GM21526 (cell line): ENCODE results near the gene TEF.

ENCODE experiments used
- ATAC-seq: cut with Tn5 transposase; IDR thresholded peaks from one replicate; pipeline ENCODE4 v1.9.1; 2021; ENCODE audit warnings: moderate library complexity; ENCODE audit not compliant: unreplicated experiment, low FRiP score

The TEF gene

DNA sequence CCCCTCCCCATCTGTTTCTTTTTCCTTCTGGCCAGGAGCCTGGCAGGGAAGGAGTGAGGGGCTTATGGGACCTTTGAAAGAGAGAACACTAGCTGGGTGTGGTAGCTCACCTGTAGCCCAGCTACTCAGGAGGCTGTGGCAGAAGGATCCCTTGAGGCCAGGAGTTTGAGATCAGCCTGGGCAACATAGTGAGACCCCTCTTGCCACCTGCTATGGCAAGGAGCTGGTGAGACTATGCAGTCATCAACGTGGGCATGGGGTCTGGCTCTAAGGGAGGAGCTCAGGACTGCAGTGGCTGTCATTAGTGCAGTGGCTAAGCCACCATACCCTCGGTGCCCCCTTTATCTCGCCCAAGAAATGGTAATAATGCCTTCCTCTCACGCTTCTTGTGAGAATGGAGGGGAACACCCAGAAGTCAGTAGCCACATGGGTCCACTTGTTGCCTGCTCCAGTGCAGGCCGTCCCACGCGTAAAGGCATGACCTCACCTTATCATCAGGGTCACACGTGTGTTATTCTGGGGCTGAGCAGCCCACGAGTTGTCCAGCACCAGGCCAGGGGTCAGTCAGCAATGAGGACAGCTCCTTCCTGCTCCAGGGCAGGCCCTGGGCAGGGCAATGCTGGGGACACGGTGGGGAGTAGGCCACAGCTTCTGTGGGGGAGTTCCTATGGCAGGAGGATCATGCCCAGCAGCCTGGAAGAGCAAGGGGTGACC is 27.7 kb upstream of the TEF start:
- ATAC-seq: no peak

DNA sequence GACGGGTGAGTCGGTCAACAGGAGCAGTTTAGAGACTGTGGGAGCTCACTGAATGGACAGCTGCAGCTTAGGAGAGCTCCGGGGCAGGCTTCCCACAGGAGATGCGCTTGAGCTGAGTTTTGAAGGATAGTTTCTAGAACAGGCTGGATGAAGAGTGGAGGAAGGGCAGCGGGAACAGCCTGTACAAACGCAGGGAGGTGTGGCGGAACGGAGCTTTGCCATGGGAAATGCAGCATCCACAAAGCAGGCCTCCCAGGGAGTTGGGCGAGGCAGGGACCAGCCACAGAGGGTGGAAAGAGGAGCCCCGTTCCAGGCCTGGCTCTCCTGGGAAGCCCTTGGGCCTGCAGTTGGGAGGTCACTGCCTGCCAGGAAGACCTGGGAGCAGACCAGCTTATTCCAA is 26.8 kb upstream of the TEF start:
- no peak for ATAC-seq

DNA sequence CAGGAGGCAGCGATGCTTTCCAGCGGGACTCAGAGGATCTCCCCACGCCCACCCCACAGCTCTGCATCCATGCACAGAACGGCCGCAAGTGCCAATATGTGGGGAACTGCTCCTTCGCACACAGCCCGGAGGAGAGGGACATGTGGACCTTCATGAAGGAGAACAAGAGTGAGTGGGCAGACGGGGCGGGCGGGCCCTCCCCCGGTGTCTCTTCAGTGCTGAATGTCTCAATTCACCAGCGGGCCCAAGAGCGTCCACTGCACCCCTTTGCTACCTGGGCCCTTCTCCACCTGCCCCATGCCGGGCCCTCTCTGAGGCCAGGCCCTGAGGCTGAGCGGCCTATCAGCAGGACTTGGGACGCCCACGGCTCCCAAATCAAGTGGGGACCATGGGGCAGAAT is 25.8 kb upstream of the TEF start:
- no peak for ATAC-seq

DNA sequence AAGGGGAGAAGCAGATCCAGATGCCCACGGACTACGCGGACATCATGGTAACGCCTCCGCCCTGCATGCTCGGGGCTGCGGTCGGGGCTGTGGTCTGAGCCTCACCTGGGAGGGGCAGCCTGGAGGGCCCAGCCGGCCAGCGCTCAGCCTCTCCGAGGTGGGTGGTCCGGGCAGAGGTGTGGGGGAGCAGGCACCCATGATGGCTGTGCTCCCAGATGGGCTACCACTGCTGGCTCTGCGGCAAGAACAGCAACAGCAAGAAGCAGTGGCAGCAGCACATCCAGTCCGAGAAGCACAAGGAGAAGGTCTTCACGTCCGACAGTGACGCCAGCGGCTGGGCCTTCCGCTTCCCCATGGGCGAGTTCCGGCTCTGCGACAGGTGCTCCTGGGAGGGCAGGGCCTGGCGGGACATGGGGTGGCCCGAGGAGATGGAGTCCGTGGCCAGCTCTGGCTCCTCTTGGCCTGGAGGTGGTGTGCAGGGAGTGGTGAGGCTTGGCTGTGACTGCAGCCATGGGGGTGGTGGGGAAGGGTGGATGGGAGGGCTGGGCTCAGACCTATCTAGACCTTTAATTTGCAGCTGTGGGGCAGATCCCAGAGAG is 25.2 kb upstream of the TEF start:
- no peak for ATAC-seq

DNA sequence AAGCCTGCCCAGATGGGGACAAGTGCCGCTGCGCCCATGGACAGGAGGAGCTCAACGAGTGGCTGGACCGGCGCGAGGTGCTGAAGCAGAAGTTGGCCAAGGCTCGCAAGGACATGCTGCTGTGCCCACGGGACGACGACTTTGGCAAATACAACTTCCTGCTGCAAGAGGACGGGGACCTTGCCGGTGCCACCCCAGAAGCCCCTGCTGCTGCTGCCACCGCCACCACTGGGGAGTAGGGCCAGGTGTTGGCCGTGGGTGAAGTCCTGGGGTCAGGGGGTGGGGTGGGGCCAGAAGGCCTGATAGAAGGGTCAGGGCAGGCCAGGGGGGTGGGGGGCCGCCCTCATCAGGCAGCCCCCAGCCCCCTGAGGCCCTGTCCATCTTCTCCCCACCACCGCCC is 24.6 kb upstream of the TEF start:
- ATAC-seq: no peak

DNA sequence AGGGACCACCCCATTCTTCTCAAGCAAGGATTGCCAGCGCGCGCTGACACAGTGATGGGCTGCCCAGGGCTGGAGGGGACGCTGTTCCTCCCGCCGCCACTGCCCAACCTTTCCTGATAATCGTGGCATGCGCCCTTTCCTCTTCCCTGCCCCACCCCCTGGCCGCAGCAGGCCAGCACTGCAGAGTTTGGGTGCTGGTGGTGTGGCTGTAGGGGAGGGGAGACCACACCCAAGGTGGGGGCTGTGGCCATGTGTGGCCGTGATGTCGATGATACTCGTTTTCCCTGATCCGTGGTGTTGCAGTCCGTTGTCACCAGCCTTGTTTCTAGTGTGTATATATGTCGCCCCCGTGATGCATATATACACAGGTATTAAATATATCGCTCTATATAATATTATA is 22.8 kb upstream of the TEF start:
- no peak for ATAC-seq

DNA sequence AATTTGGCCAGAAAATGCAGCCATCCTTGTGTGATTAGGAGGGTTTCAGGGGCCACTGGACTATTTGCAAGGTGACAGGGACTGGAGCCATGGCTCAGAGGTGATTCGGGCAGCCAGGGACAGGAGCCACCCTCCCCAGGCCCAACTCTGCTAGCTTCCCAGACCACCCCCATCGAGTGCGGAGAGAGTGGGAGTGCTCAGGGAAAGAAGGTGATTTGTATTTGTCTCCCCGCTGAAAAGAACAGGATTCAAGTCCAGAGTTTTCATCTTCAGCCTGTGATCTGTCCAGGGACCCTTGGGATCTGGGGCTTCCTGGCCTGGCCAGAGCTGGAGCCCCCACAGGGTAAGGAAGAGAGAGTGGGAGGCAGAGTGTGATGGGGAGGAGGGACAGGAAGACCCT is 22.4 kb upstream of the TEF start:
- ATAC-seq: no peak

DNA sequence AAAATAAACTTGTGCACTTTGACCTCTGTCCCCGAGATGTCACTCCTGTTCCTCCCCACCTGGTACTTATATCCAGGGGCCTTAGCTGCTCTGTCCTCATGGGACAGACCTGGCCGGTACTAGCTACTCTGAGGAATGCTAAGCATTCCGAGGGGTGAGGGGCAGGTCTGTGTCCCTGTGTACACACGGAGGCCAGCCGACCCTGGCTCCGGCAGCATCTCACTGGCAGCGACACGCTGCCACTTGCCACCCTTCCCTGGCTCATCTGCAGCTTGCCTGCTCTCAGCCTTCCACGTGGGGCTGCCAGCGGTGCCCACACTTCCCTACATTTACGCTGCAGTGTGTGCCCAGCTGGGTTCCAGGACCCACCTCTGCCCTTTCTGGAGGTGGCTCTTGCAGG is 21.6 kb upstream of the TEF start:
- no peak for ATAC-seq

DNA sequence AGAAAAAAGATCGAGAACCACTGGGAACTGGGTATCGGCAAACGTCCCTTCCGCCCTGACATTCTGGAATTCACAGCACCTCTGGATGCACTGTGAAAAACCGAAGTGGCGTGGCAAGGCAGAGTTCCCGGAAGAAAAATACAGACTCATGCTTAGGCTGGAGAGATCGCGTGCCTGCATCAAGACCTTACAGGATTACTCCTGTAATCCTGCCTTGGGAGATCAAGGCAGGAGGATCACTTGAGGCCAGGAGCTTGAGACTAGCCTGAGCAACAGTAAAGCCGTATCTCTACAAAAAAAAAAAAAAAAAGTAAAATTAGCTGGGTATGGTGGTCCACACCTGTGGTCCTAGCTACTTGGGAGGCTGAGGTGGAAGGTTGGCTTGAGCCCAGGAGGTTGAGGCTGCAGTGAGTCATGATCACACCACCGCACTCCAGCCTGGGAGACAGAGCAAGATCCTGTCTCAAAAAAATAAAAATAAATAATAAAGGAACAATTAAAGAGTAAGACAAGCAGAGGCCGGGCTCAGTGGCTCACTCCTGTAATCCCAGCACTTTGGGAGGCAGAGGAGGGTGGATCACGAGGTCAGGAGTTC is 19.9 kb upstream of the TEF start:
- ATAC-seq: no peak

DNA sequence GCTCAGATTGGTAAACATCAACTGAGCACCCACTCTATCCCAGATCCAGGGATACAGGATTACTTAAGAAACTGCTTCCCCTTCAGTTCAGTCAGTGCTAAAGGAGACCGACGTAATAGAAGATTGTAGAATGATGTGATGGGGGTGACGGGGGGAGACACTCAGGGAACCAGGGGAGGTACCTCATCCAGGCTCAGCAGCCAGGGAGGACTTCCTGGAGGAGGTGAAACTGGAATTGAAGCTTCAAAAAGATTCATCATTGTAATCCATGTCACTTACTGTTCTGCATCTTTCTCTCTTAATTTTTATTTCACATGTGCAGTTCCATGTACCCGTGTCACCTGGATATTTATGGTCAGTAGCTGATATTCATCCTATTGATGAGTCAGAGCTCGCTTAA is 19.1 kb upstream of the TEF start:
- ATAC-seq: no peak

DNA sequence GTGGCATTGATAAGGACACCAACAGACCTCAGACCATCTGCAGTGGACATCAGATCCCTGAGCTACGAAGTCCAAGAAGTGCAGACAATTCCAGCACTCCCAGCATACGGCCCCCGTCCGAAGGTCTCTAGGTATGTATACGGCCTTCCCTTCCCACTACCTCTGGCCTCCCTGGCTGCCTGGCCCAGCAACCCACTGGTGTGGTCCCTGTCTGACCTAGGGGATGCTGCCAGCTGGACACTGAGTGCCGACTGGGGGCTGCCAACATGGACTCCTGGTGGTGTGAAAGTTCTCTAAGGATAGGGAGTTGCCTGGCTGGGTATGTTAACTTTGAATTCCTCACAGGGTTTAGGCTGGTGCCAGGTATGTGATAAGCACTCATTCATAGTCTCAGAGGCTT is 17.5 kb upstream of the TEF start:
- ATAC-seq: no peak

DNA sequence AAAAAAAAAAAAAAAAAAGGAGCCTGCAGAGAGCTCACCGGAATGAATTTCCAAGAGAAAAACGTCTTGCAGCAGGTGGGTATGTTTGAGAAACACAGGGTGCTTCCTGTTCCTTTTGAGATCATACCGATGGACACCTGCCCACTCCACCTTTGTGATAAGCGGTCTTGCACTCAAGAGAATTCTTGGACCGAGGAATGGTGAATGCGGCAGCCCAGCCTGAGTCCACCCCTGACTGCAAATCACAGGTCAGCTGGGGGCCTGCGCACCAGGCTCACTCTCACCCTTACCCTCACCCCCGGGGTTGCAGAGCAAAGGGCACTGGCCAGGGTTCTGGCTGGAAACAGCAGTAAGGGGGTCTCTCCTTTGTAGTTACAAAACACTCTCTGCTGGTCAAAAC is 16.8 kb upstream of the TEF start:
- no peak for ATAC-seq

DNA sequence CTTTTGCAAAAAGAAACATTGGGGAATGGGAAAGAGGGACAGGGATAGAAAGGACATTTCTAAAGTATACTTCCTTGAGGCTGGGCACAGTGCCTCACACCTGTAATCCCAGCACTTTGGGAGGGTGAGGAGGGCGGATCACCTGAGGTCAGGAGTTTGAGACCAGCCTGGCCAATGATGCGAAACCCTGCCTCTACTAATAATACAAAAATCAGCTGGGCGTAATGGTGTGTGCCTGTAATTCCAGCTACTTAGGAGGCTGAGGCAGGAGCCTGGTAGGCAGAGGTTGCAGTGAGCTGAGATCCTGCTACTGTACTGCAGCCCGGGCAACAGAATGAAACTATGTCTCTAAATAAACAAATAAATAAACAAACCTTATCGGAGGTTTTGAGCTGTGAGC is 16.3 kb upstream of the TEF start:
- no peak for ATAC-seq

DNA sequence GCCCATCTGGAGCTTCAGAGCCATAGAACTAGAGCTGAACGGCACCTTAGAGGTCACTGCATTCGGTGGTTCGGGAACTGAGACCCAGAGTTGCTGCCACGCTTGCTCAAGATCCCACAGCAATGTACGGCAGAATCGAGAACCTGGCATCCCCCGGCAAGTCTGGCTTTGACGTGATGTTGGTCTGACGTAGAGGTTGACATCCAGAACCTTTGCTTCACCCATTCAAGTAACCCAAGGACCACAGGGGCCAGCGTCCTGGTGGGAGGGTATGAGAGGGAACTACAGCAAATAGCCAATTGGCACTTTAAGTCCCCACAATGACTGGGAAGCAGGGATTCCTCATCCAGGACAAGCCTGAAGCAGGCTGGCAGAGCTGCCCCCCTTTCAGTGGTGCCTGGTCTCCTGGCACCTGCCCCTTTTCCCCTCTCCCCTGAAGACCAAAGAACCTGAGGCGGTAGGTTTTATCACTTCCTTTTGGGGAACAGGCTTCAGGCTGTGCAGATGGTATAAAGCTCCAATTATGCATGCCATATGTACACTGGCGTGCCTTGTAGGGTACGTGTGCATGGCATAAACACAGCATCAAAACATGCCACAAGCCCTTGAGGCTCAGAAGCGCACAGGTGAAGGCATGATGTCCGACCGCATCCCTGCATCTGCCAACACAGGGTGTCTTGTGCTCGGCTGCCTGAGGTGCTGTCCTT is 15.3 kb upstream of the TEF start:
- no peak for ATAC-seq

DNA sequence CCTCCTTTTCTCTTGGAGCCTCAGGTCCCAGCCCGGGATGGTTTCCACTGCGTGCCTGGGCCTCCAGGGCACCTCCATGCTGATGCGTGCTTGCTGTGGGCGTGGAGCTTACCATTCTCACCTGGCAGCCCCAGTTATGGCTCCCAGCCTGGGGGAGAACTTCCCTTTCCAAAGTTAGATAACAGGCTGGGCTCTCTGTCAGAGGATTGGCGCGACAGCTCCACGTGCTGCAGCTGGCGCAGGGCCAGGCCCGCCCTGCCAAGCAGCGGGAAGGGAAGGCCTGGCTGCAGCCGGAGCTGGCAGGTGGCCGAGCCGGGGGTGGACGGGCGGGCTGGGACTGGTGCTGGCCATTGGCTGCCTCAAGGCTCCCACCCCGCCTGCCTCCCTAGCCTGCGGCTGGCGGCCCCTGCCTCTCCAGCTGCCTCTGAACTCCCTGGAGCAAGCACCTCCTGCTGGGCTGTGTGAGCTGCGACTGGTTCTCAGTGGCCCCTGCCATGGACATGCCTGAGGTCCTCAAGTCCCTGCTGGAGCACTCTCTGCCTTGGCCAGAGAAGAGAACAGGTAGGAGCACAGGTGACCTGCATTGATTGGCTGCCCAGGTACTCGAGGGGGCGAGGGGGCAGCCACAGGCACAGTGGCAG is 14.6 kb upstream of the TEF start:
- no peak for ATAC-seq

DNA sequence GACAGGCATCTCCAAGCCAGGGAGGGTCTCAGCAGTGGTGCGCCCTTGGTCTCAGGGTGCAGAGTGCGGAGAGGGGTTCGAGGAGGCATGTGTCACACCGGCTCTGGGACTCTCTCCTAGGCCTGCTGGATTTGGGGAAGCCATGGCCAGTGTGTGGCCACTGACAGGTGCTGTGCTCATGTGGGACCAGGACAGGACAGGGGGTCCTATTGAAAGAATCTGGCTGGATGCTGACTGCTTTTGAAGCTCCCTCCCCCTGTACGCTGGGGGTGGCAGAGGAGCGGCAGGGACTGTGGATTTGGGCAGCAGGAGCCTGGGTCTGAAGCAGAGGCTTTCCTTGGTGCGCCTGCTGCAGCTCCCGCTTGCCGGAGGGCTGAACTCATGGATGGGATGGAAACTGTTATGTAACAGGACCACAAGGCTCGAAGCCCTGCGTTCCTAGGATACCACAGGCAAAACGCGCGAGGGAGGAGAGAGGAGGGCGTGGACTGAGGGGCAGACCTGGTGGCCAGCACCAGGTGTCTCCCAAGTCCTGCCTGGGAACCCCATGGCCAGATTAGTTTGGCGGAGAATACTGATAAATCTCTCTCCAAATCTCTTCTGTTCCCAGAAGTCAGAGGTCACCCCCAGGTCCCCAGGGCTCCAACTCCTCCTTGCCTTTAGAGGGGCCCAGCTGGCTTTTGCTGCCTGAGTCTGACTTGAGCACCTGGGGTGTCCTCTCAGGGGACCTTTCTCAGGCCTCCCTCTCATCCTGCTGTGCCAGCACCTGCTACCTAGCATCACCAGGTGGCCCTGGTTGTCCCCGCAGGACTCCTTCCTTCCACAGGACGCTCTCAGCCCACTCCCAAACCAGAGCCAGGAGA is 13.8 kb upstream of the TEF start:
- ATAC-seq: no peak

DNA sequence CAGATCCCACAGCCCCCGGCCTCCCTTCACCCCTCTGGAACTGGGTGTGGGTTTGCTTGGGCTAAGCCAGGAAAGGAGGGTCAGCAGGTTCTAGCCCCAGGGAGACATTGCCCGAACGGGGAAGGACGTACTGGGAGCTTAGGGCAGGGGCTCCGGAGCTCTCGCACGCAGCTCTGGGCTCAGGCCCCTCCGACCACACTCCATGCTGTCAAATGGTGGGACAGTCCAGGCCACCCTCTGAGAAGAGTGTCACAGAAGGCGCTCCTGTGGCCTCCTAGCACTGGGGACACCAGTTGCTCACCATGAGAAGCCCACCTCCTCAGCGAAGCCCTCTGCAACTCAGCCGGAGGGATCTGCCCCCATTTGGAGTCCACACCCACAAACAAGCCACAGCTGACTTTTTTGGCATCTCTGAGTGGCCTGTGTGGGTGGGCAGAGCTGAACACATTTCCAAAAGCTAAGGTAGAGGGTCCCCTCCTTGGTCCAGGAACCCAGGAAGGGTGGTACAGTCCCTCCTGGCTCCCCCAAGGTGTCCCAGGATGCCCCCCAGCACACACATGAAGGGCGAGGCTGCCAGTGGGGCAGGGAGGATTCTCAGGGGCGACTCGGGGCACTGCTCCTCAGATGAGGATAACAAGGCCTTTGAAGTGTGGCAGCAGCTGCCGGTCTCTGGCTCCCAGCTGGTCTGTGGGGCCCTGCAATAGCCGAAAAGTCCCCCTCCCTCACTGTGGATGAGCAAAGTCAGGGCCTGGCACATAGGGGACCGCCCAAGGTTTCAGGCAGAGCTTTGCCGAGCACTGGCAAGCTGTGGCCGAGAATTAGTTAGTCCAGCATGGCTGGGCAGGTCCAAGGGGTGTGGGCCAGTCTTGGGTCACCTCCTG is 13.0 kb upstream of the TEF start:
- ATAC-seq: no peak

DNA sequence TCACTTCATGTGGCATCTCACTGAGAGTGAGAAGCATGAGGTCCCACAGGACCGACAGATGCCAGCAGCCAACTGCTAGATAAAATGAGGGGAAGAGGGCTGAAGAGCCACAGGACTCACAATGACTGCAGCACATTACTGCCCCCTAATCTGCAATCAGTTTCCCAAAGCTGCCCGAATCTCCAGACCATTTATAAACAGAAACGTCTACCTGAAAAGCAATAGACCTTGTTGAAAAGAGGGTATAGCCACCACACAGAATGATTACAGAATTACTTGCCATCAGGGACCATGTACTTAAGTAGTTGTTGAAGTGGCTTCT is 12.4 kb upstream of the TEF start:
- ATAC-seq: no peak

DNA sequence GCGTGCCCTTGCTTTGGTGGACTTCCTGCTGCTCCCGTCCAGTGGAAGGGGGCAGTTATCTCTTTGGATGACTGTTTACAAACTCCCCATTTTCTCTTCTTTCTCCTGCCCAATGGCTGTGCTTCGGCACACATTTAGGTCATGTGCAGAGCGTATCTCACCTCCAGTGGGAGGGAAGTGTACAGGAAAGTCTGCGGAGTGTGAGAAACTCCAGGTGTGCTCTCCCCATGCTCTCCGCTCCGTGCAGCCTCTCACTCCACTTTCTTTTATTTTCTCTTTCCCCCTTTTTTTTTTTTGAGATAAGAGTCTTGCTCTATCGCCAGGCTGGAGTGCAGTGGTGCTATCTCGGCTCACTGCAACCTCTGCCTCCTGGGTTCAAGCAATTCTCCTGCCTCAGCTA is 11.9 kb upstream of the TEF start:
- ATAC-seq: no peak

DNA sequence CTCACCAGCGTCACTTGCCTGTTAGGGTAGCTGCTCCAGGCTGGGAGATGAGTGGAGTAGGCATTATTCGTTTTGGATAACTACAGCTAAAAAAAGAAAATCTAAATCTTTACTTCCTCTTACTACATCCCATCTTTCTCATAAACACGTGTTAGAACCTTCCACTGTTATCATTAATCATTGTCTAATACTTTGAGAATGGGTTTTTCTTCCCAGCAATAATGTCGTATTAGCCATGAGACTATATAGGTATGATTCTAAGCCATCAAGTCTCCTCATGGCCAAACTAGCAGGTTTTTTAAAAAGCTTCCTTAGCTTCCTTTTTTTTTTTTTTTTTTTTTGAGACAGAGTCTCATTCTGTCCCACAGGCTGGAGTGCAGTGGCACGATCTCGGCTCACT is 3.9 kb upstream of the TEF start:
- no peak for ATAC-seq
